IMR-90 (cell line): ENCODE results near the gene IER5L. TPM values are rescaled to one million over a fixed set of nuclear protein-coding genes. Genes with fewer than 3 reads are reported as not detected.

ENCODE experiments used
- ATAC-seq: fragments of 200-7000 bp; cut with Tn5 transposase; 2 replicates; pipeline ENCODE4 v1.9.1; 2020; ENCODE audit warnings: low read depth, mild to moderate bottlenecking, moderate library complexity
- BruUV-seq: library from RNA; stranded (reverse); fragments of 400-500 nt; replicated peaks from 2 replicates; lab custom pipeline; 2021; lab: Mats Ljungman, UMichigan
- CTCF ChIA-PET: fragments of 300-600 bp; formaldehyde crosslinking; extraction: SDS; loops from one replicate; lab custom pipeline; 2021; ENCODE audit warnings: antibody characterized with exemption; lab: Yijun Ruan, JAX
- POLR2A ChIA-PET: fragments of 300-600 bp; sonication (Branson Sonifier 250); formaldehyde crosslinking; loops from one replicate; lab custom pipeline; 2022; ENCODE audit warnings: antibody characterized with exemption; ENCODE audit not compliant: unreplicated experiment; lab: Charles Lee
- DNase-seq: peaks from one replicate; pipeline ENCODE4 v3.0.0; 2013
- H2AFZ ChIP-seq: replicated peaks from 2 replicates; pipeline ENCODE3; 2013; ENCODE audit warnings: low read length, mild to moderate bottlenecking; ENCODE audit not compliant: poor library complexity
- H2AK5ac ChIP-seq: 2 replicates; pipeline ENCODE4 v1.6.1; 2013; ENCODE audit warnings: low read depth, low read length, inconsistent platforms
- H2AK9ac ChIP-seq: replicated peaks from 2 replicates; pipeline ENCODE3; 2013; ENCODE audit warnings: mild to moderate bottlenecking, low read depth, low read length, moderate library complexity; ENCODE audit not compliant: poor library complexity
- H2BK120ac ChIP-seq: 2 replicates; pipeline ENCODE4 v1.6.1; 2013; ENCODE audit warnings: low read depth, low read length, inconsistent platforms
- H2BK15ac ChIP-seq: 3 replicates; pipeline ENCODE4 v1.6.1; 2013; ENCODE audit warnings: low read depth, low read length, inconsistent platforms
- H2BK20ac ChIP-seq: 2 replicates; pipeline ENCODE4 v1.6.1; 2013; ENCODE audit warnings: low read depth, mild to moderate bottlenecking, inconsistent platforms, low read length, moderate library complexity
- H2BK5ac ChIP-seq: 2 replicates; pipeline ENCODE4 v1.6.1; 2013; ENCODE audit warnings: mild to moderate bottlenecking, low read depth, low read length, inconsistent platforms; ENCODE audit not compliant: poor library complexity, severe bottlenecking
- H3K14ac ChIP-seq: replicated peaks from 2 replicates; pipeline ENCODE4 v1.6.1; 2013; ENCODE audit warnings: low read depth, low read length, inconsistent platforms
- H3K18ac ChIP-seq: 2 replicates; pipeline ENCODE4 v1.6.1; 2013; ENCODE audit warnings: low read depth, low read length, control low read depth
- H3K23ac ChIP-seq: 2 replicates; pipeline ENCODE4 v1.6.1; 2013; ENCODE audit warnings: low read depth, low read length, inconsistent platforms
- H3K27ac ChIP-seq: 2 replicates; pipeline ENCODE4 v1.5.1; 2013; ENCODE audit warnings: mild to moderate bottlenecking, control low read depth, low read length; ENCODE audit not compliant: insufficient read depth
- H3K27me3 ChIP-seq: 2 replicates; pipeline ENCODE4 v1.6.1; 2013; ENCODE audit warnings: low read length; ENCODE audit not compliant: control insufficient read depth, insufficient read depth
- H3K36me3 ChIP-seq: 2 replicates; pipeline ENCODE4 v1.6.1; 2013; ENCODE audit warnings: low read length, mixed read lengths; ENCODE audit not compliant: control insufficient read depth, insufficient read depth
- H3K4ac ChIP-seq: 2 replicates; pipeline ENCODE4 v1.6.1; 2013; ENCODE audit warnings: low read depth, low read length, inconsistent platforms
- H3K4me1 ChIP-seq: 2 replicates; pipeline ENCODE4 v1.6.1; 2013; ENCODE audit warnings: low read length, mixed read lengths; ENCODE audit not compliant: control insufficient read depth, insufficient read depth
- H3K4me2 ChIP-seq: 2 replicates; pipeline ENCODE4 v1.6.1; 2013; ENCODE audit warnings: low read depth, mild to moderate bottlenecking, control low read depth, low read length, moderate library complexity
- H3K4me3 ChIP-seq: 2 replicates; pipeline ENCODE4 v1.5.1; 2013; ENCODE audit warnings: low read depth, mild to moderate bottlenecking, control low read depth, low read length, moderate library complexity; ENCODE audit not compliant: insufficient read depth
- H3K56ac ChIP-seq: 2 replicates; pipeline ENCODE4 v1.6.1; 2013; ENCODE audit warnings: low read length, inconsistent platforms; ENCODE audit not compliant: insufficient read depth; ENCODE audit errors: extremely low read depth
- H3K79me1 ChIP-seq, 2 experiments: 2 replicates each; pipeline ENCODE4 v1.6.1; 2013; ENCODE audit warnings: low read length in 2 of 2, inconsistent platforms in 1 of 2, low read depth in 1 of 2
- H3K9ac ChIP-seq: 2 replicates; pipeline ENCODE4 v1.6.1; 2013; ENCODE audit warnings: low read depth, low read length, control low read depth
- H3K9me1 ChIP-seq: 2 replicates; pipeline ENCODE4 v1.6.1; 2013; ENCODE audit warnings: low read length, inconsistent platforms; ENCODE audit not compliant: insufficient read depth
- H3K9me3 ChIP-seq: 2 replicates; pipeline ENCODE4 v1.6.1; 2013; ENCODE audit warnings: low read length; ENCODE audit not compliant: control insufficient read depth, insufficient read depth
- H4K20me1 ChIP-seq: 2 replicates; pipeline ENCODE4 v1.6.1; 2013; ENCODE audit warnings: low read length, inconsistent platforms; ENCODE audit not compliant: insufficient read depth
- H4K5ac ChIP-seq: 2 replicates; pipeline ENCODE4 v1.6.1; 2013; ENCODE audit warnings: mild to moderate bottlenecking, low read depth, low read length, control low read depth
- H4K8ac ChIP-seq, 2 experiments: 2 replicates each; pipeline ENCODE4 v1.6.1; 2013; ENCODE audit warnings: low read depth in 2 of 2, low read length in 2 of 2, control low read depth in 1 of 2, inconsistent platforms in 1 of 2
- H4K91ac ChIP-seq: 2 replicates; pipeline ENCODE4 v1.6.1; 2013; ENCODE audit warnings: low read depth, low read length, inconsistent platforms; ENCODE audit not compliant: insufficient read depth
- BHLHE40 ChIP-seq: fragments of 150-350 bp; IDR thresholded peaks from 2 replicates; pipeline ENCODE4 v1.6.1; 2016; ENCODE audit warnings: mild to moderate bottlenecking, low read depth, low read length
- CEBPB ChIP-seq: IDR thresholded peaks from 2 replicates; pipeline ENCODE4 v1.6.1; 2012; ENCODE audit warnings: low read depth, low read length, improper control_type of control experiment
- CHD1 ChIP-seq: IDR thresholded peaks from 2 replicates; pipeline ENCODE4 v1.6.1; 2012; ENCODE audit warnings: low read depth, low read length, improper control_type of control experiment
- CTCF ChIP-seq: conservative IDR thresholded peaks from 2 replicates; pipeline ENCODE4 v1.5.1; 2012; ENCODE audit warnings: mild to moderate bottlenecking, low read depth, low read length, improper control_type of control experiment
- FOS ChIP-seq: fragments of 150-350 bp; IDR thresholded peaks from 2 replicates; pipeline ENCODE4 v1.6.1; 2016; ENCODE audit warnings: low read depth, low read length
- MAZ ChIP-seq: IDR thresholded peaks from 2 replicates; pipeline ENCODE4 v1.6.1; 2012; ENCODE audit warnings: low read depth, mild to moderate bottlenecking, low read length, improper control_type of control experiment, moderate library complexity, borderline replicate concordance
- MXI1 ChIP-seq: IDR thresholded peaks from 2 replicates; pipeline ENCODE4 v1.6.1; 2012; ENCODE audit warnings: low read depth, mild to moderate bottlenecking, low read length, moderate library complexity, borderline replicate concordance
- NFE2L2 ChIP-seq: fragments of 150-350 bp; IDR thresholded peaks from 2 replicates; pipeline ENCODE4 v1.6.1; 2016; ENCODE audit warnings: low read depth, mild to moderate bottlenecking, low read length
- POLR2A ChIP-seq: IDR thresholded peaks from 2 replicates; pipeline ENCODE4 v1.6.1; 2012; ENCODE audit warnings: mild to moderate bottlenecking, low read depth, low read length
- RAD21 ChIP-seq: IDR thresholded peaks from 2 replicates; pipeline ENCODE4 v1.6.1; 2012; ENCODE audit warnings: low read length, improper control_type of control experiment
- RCOR1 ChIP-seq: IDR thresholded peaks from 2 replicates; pipeline ENCODE4 v1.6.1; 2012; ENCODE audit warnings: mild to moderate bottlenecking, low read length, improper control_type of control experiment; ENCODE audit not compliant: insufficient replicate concordance
- RFX5 ChIP-seq: IDR thresholded peaks from 2 replicates; pipeline ENCODE4 v1.8.0; 2012; ENCODE audit warnings: low read depth, mild to moderate bottlenecking, low read length, moderate library complexity
- SMC3 ChIP-seq: fragments of 150-350 bp; IDR thresholded peaks from 2 replicates; pipeline ENCODE4 v1.6.1; 2016; ENCODE audit warnings: low read depth, mild to moderate bottlenecking, antibody characterized with exemption, low read length, moderate library complexity
- USF2 ChIP-seq: fragments of 150-350 bp; IDR thresholded peaks from 2 replicates; pipeline ENCODE4 v1.6.1; 2017; ENCODE audit warnings: mild to moderate bottlenecking, antibody characterized with exemption, low read length, low read depth
- WGBS, 2 experiments: methylation state at CpG; one replicate each; pipeline versions ENCODE4 v1.1.5 to v1.1.7; 2013; ENCODE audit warnings: missing lambda C conversion rate in 2 of 2; ENCODE audit not compliant: insufficient read length in 1 of 2; ENCODE audit errors: extremely low coverage in 2 of 2; 5-methylcytosine and 5-hydroxymethylcytosine counted together
- dilution Hi-C: fragments of 300-500 bp; cut with HindIII; formaldehyde crosslinking; loops from one replicate; pipeline ENCODE4 v1.14.3; 2018; ENCODE audit warnings: low sequenced_read_pairs; ENCODE audit not compliant: unreplicated experiment
- in situ Hi-C: fragments of 300-500 bp; cut with MboI; formaldehyde crosslinking; loops from 3 replicates; pipeline ENCODE4 v1.14.3; 2019; ENCODE audit warnings: low sequenced_read_pairs, inconsistent platforms, mixed read lengths
- intact Hi-C: fragments of 100-400 bp; cut with micrococcal nuclease; formaldehyde crosslinking; loops from 2 replicates; pipeline ENCODE4 v1.10.0; 2022
- polyA plus RNA-seq, 3 experiments: library from polyadenylated mRNA; depleted of rRNA; stranded (reverse); fragments of >200 nt; gene quantifications; 2 replicates each; pipeline ENCODE4 v1.2.3, GENCODE V29; 2012; ENCODE audit warnings: low replicate concordance in 1 of 3
- total RNA-seq: library from RNA; depleted of rRNA; stranded (reverse); fragments of >200 nt; gene quantifications from 2 replicates; pipeline ENCODE4 v1.2.3, GENCODE V29; 2012
- TF ChIP-seq, protein P1 (sequence below): fragments of 150-350 bp; IDR thresholded peaks from 2 replicates; pipeline ENCODE4 v1.6.1; 2016; ENCODE audit warnings: low read depth, mild to moderate bottlenecking, low read length, moderate library complexity, borderline replicate concordance

IER5L gene
- total and polyA plus RNA-seq, 2 of the 4 experiments (the other 2 are of a cell fraction), result 12.5 to 13.4 TPM

DNA sequence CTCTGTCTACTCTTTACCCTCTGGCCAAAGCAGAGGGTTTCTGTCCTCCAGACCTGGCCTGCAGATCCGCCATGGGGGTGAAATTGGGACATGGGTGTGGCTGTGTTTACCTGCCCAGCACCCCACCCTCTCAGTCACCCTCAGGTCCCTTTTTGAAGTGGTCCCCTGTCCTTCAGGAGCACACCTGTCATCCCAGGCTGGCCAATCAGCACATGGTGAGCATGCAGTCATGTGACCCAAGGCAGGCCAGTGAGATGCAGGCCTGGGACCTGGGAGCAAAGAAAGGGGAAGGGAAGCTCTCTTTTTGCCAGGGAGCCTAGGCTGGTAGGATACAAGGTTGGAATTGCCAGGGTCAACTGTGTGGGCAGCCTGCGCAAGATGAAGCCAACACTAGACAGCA lies 28.3 kb upstream of the IER5L start:
- Histone ChIP-seq H3K18ac (no peak overlapping the region), H3K4me3 (no peak overlapping the region), H4K91ac (no peak overlapping the region), H2BK20ac (no peak overlapping the region), H3K79me1 (peaks cover 0 to 3% of the 10 kb centered on the region in 2 experiments; a peak in 1 of 4 replicates), H3K4ac (no peak overlapping the region), H3K56ac (no peak overlapping the region), H3K4me1 (no peaks in the 10 kb centered on the region; the same call in 1 of the 2 replicates), H4K5ac (no peak overlapping the region), H3K23ac (no peak overlapping the region), H3K27ac (no peak overlapping the region), H3K27me3 (no peaks in the 10 kb centered on the region), H2BK120ac (no peak overlapping the region), H2AFZ (no peak overlapping the region), H2BK15ac (no peak overlapping the region), H3K9me3 (no peaks in the 10 kb centered on the region), H4K8ac (no peak overlapping the region), H3K9me1 (no peaks in the 10 kb centered on the region), H2AK9ac (peak overlapping the region; percentile 39), H2AK5ac (no peak overlapping the region), H3K14ac (no peak overlapping the region), H3K9ac (no peak overlapping the region), H3K4me2 (no peak overlapping the region), H3K36me3 (no peaks in the 10 kb centered on the region), H4K20me1 (no peaks in the 10 kb centered on the region), H2BK5ac (no peak overlapping the region)
- POLR2A ChIA-PET, result no interaction called here
- dilution Hi-C loops (no loop called here), in situ Hi-C loops (no loop called here), intact Hi-C loops (no loop called here)
- DNase-seq, result no peak
- BruUV-seq, result no TSS peak
- CTCF ChIA-PET, result no interaction called here
- ATAC-seq, result no peak
- no peak for TF ChIP-seq USF2
- TF ChIP-seq CHD1, result no peak
- TF ChIP-seq CTCF, result no peak
- TF ChIP-seq RAD21, result no peak
- TF ChIP-seq SMC3, result no peak
- TF ChIP-seq POLR2A, result no peak
- TF ChIP-seq RFX5, result no peak
- no peak for TF ChIP-seq NFE2L2
- no peak for TF ChIP-seq MXI1
- no peak for TF ChIP-seq MAZ
- no peak for TF ChIP-seq CEBPB
- no peak for TF ChIP-seq RCOR1
- no peak for TF ChIP-seq FOS
- TF ChIP-seq BHLHE40, result no peak
- TF ChIP-seq, protein P1, sequence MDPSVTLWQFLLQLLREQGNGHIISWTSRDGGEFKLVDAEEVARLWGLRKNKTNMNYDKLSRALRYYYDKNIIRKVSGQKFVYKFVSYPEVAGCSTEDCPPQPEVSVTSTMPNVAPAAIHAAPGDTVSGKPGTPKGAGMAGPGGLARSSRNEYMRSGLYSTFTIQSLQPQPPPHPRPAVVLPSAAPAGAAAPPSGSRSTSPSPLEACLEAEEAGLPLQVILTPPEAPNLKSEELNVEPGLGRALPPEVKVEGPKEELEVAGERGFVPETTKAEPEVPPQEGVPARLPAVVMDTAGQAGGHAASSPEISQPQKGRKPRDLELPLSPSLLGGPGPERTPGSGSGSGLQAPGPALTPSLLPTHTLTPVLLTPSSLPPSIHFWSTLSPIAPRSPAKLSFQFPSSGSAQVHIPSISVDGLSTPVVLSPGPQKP, result no peak
- 100% methylated on average over 1 of the region's 2 CpGs; no CpG with 5 or more reads in 1 of the 2 experiments for WGBS, 2 experiments
